PC-3 (cell line): ENCODE data around the gene MCM3. TPM values are rescaled to one million over a fixed set of nuclear protein-coding genes. Genes with fewer than 3 reads are reported as not detected.
A peak's percentile ranks its signal among the peaks of the same experiment; 100 is the strongest.

Experiments
- ATAC-seq: fragments of 200-7000 bp; cut with Tn5 transposase; 2 replicates; pipeline ENCODE4 v1.9.1; 2020; ENCODE audit warnings: mild to moderate bottlenecking, moderate library complexity
- BruUV-seq: library from RNA; stranded (reverse); fragments of 400-500 nt; replicated peaks from 2 replicates; lab custom pipeline; 2021; lab: Mats Ljungman, UMichigan
- CTCF ChIA-PET: fragments of 300-600 bp; sonication (Branson Sonifier 250); formaldehyde crosslinking; loops from one replicate; lab custom pipeline; 2022; ENCODE audit warnings: antibody characterized with exemption; lab: Charles Lee
- POLR2A ChIA-PET: fragments of 300-600 bp; sonication (Branson Sonifier 250); formaldehyde crosslinking; loops from one replicate; lab custom pipeline; 2022; ENCODE audit warnings: antibody characterized with exemption; ENCODE audit not compliant: unreplicated experiment; lab: Charles Lee
- DNase-seq: peaks from one replicate; pipeline ENCODE4 v3.0.0-alpha.2; 2015
- H2AFZ ChIP-seq: fragments of 300-600 bp; sonication (generic); 2 replicates; pipeline ENCODE4 v1.6.0; 2016; ENCODE audit warnings: antibody characterized with exemption, low read length
- H3F3A ChIP-seq: fragments of 300-600 bp; sonication (generic); one replicate; pipeline ENCODE4 v1.6.0; 2017; ENCODE audit warnings: antibody characterized with exemption, low read length, control low read depth, mild to moderate bottlenecking; ENCODE audit not compliant: unreplicated experiment
- H3K27ac ChIP-seq: fragments of 300-600 bp; sonication (generic); 2 replicates; pipeline ENCODE4 v1.5.1; 2016; ENCODE audit warnings: mild to moderate bottlenecking, low read length
- H3K27me3 ChIP-seq: fragments of 300-600 bp; sonication (generic); 2 replicates; pipeline ENCODE4 v1.6.1; 2016; ENCODE audit warnings: low read length, mixed read lengths
- H3K36me3 ChIP-seq: fragments of 300-600 bp; sonication (generic); 2 replicates; pipeline ENCODE4 v1.6.1; 2016; ENCODE audit warnings: low read depth, mixed run types, low read length, mixed read lengths
- H3K4me1 ChIP-seq: fragments of 300-600 bp; sonication (generic); 2 replicates; pipeline ENCODE4 v1.5.1; 2016; ENCODE audit warnings: low read length; ENCODE audit not compliant: insufficient read depth
- H3K4me2 ChIP-seq: fragments of 300-600 bp; sonication (generic); 2 replicates; pipeline ENCODE4 v1.6.0; 2016; ENCODE audit warnings: low read length
- H3K4me3 ChIP-seq: fragments of 300-600 bp; sonication (generic); 2 replicates; pipeline ENCODE4 v1.5.1; 2016; ENCODE audit warnings: mild to moderate bottlenecking, low read length, mixed read lengths
- H3K79me2 ChIP-seq: fragments of 300-600 bp; sonication (generic); 2 replicates; pipeline ENCODE4 v1.6.1; 2017; ENCODE audit warnings: low read length, mixed read lengths
- H3K9ac ChIP-seq: fragments of 300-600 bp; sonication (generic); 2 replicates; pipeline ENCODE4 v1.6.0; 2016; ENCODE audit warnings: mild to moderate bottlenecking, low read length
- H3K9me2 ChIP-seq: fragments of 300-600 bp; sonication (generic); replicated peaks from 2 replicates; pipeline ENCODE4 v1.6.1; 2016; ENCODE audit warnings: mixed run types, low read length, mixed read lengths
- H3K9me3 ChIP-seq: fragments of 300-600 bp; sonication (generic); 2 replicates; pipeline ENCODE4 v1.6.1; 2016; ENCODE audit warnings: low read length, mixed read lengths
- H4K20me1 ChIP-seq: fragments of 300-600 bp; sonication (generic); 2 replicates; pipeline ENCODE4 v1.6.1; 2016; ENCODE audit warnings: low read length, mixed read lengths
- EZH2 ChIP-seq: fragments of 300-600 bp; sonication (generic); IDR thresholded peaks from one replicate; pipeline ENCODE4 v1.6.1; 2017; ENCODE audit warnings: antibody characterized with exemption, mild to moderate bottlenecking, low read length; ENCODE audit not compliant: unreplicated experiment
- EZH2phosphoT487 ChIP-seq: fragments of 300-600 bp; sonication (generic); IDR thresholded peaks from 2 replicates; pipeline ENCODE4 v1.6.1; 2018; ENCODE audit warnings: mild to moderate bottlenecking, antibody characterized with exemption, low read length, borderline replicate concordance
- intact Hi-C: fragments of 100-400 bp; cut with micrococcal nuclease; formaldehyde crosslinking; loops from 2 replicates; pipeline ENCODE4 v1.9.0; 2023
- total RNA-seq: library from RNA; depleted of rRNA; stranded (reverse); fragments of >200 nt; gene quantifications from 2 replicates; pipeline ENCODE4 v1.2.3, GENCODE V29; 2014
- TF ChIP-seq, protein P1 (sequence below): fragments of 300-600 bp; sonication (generic); conservative IDR thresholded peaks from 2 replicates; pipeline ENCODE4 v1.5.1; 2017; ENCODE audit warnings: antibody characterized with exemption, low read depth, mild to moderate bottlenecking, low read length

Gene MCM3
- total RNA-seq, 1 experiment from 2014 or later: 201 TPM

- Histone ChIP-seq H3K4me3 (no peak within 1 kb of the TSS), H3K27ac (no peak within 1 kb of the TSS), H3K36me3 (no peaks in the 10 kb centered on the region), H3K9me2 (no peaks in the 10 kb centered on the region), H3K4me1 (no peaks in the 10 kb centered on the region), H3F3A (no peaks in the 10 kb centered on the region), H3K9me3 (no peaks in the 10 kb centered on the region), H3K79me2 (no peaks in the 10 kb centered on the region), H3K27me3 (peaks cover 47% of the 10 kb centered on the region), H3K9ac (no peak within 1 kb of the TSS), H2AFZ (no peak within 1 kb of the TSS), H4K20me1 (no peaks in the 10 kb centered on the region), H3K4me2 (no peak within 1 kb of the TSS)
- BruUV-seq: no TSS peak
- intact Hi-C loops: no loop called here
- ChIA-PET CTCF (no interaction called here), POLR2A (no interaction called here)
- TF ChIP-seq EZH2 (no peak), EZH2phosphoT487 (no peak)
- TF ChIP-seq, protein P1, sequence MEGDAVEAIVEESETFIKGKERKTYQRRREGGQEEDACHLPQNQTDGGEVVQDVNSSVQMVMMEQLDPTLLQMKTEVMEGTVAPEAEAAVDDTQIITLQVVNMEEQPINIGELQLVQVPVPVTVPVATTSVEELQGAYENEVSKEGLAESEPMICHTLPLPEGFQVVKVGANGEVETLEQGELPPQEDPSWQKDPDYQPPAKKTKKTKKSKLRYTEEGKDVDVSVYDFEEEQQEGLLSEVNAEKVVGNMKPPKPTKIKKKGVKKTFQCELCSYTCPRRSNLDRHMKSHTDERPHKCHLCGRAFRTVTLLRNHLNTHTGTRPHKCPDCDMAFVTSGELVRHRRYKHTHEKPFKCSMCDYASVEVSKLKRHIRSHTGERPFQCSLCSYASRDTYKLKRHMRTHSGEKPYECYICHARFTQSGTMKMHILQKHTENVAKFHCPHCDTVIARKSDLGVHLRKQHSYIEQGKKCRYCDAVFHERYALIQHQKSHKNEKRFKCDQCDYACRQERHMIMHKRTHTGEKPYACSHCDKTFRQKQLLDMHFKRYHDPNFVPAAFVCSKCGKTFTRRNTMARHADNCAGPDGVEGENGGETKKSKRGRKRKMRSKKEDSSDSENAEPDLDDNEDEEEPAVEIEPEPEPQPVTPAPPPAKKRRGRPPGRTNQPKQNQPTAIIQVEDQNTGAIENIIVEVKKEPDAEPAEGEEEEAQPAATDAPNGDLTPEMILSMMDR: no peak
- DNase-seq: no peak
- no peak for ATAC-seq
Observed at GRCh38 chr6:52244400-52244799, 40.1 kb downstream of the MCM3 start, which contains the start of gene IL17F. Gene IL17F, minus strand, starts transcription at chr6:52244500. Its CDS starts 71 bp downstream, at chr6:52244429.

- Histone ChIP-seq H3K36me3 (no peaks in the 10 kb centered on the region), H3F3A (no peaks in the 10 kb centered on the region), H3K79me2 (no peaks in the 10 kb centered on the region), H3K27ac (no peak overlapping the region), H3K9me3 (no peaks in the 10 kb centered on the region), H3K9ac (no peak overlapping the region), H3K4me2 (no peak overlapping the region), H3K4me1 (no peaks in the 10 kb centered on the region), H3K9me2 (no peaks in the 10 kb centered on the region), H3K4me3 (no peak overlapping the region), H4K20me1 (no peaks in the 10 kb centered on the region), H3K27me3 (peaks cover 48% of the 10 kb centered on the region), H2AFZ (no peak overlapping the region)
- BruUV-seq: no TSS peak
- ATAC-seq (no peak), DNase-seq (peak; percentile 13)
- POLR2A ChIA-PET: no interaction called here
- CTCF ChIA-PET: no interaction called here
- no peak for TF ChIP-seq EZH2phosphoT487
- TF ChIP-seq, protein P1: no peak
- no peak for TF ChIP-seq EZH2
- intact Hi-C loops: no loop called here
Observed at GRCh38 chr6:52243282-52243893, 41.2 kb downstream of the MCM3 start.

- no peaks in the 10 kb centered on the region for H3K36me3 ChIP-seq
- no peaks in the 10 kb centered on the region for H3K9me2 ChIP-seq
- H2AFZ ChIP-seq: no peak overlapping the region
- no peak overlapping the region for H3K4me2 ChIP-seq
- no peaks in the 10 kb centered on the region for H3K9me3 ChIP-seq
- H3K79me2 ChIP-seq: no peaks in the 10 kb centered on the region
- no peaks in the 10 kb centered on the region for H3K4me1 ChIP-seq
- no TSS peak for BruUV-seq
- CTCF ChIA-PET: no interaction called here
- no peak overlapping the region for H3K27ac ChIP-seq
- no peaks in the 10 kb centered on the region for H3F3A ChIP-seq
- DNase-seq: no peak
- intact Hi-C loops: no loop called here
- peaks cover 51% of the 10 kb centered on the region for H3K27me3 ChIP-seq
- H4K20me1 ChIP-seq: no peaks in the 10 kb centered on the region
- TF ChIP-seq, protein P1: no peak
- TF ChIP-seq EZH2phosphoT487: no peak
- TF ChIP-seq EZH2: no peak
- POLR2A ChIA-PET: no interaction called here
- no peak for ATAC-seq
- H3K9ac ChIP-seq: no peak overlapping the region
- H3K4me3 ChIP-seq: no peak overlapping the region
Observed at GRCh38 chr6:52241819-52242218, 42.7 kb downstream of the MCM3 start.
